Left colon (tissue), 2 donors: ENCODE results near the gene SLC44A4. TPM values are rescaled to one million over a fixed set of nuclear protein-coding genes. Genes with fewer than 3 reads are reported as not detected.
"Not testable (repeated sequence)": the region's sequence is repeated elsewhere in the genome, so short reads cannot be mapped to it uniquely, and the experiment has no call there.

Source experiments
- ATAC-seq: fragments of 200-7000 bp; cut with Tn5 transposase; one replicate; pipeline ENCODE4 v1.9.1; 2020; ENCODE audit warnings: mild to moderate bottlenecking, moderate library complexity
- DNase-seq, 2 donors: peaks; one replicate each; pipeline ENCODE4 v3.0.0-alpha.2; 2020
- intact Hi-C, 2 donors: fragments of 100-400 bp; cut with DNase I in 1 of 2; cut with micrococcal nuclease in 1 of 2; formaldehyde crosslinking; loops; one replicate each; pipeline versions ENCODE4 v1.11.2 to v1.14.0; 2022; cut with DNase I, micrococcal nuclease
- total RNA-seq, 2 donors: library from RNA; stranded (reverse); fragmentation: NEBNext Ultra II Directional; extraction: Animal tissue kit (Norgen Biotek cat#: 25700); gene quantifications; one replicate each; pipeline ENCODE4 v1.2.1, GENCODE V29; 2021
- donor health status: DM: no; HTN: no; CAD: no.
- donor health status: DM: yes; HTN: yes; CAD: no.

Gene SLC44A4
- total RNA-seq, 2 donors from 2014 or later: 763 to 988 TPM

- intact Hi-C loops, DNase-seq, ATAC-seq: not testable (repeated sequence)
These were observed 58.4 kb downstream of the SLC44A4 start for GRCh38 chr6:31820399-31820798.

GRCh38 chr6:31819871-31820299 lies 58.9 kb downstream of the SLC44A4 start:
- intact Hi-C loops: no loop called here
- peak; percentile 24 for ATAC-seq
- DNase-seq: no peak

GRCh38 chr6:31817929-31818511 lies 60.8 kb downstream of the SLC44A4 start:
- ATAC-seq, intact Hi-C loops, DNase-seq: not testable (repeated sequence)

GRCh38 chr6:31817133-31817928 lies 61.5 kb downstream of the SLC44A4 start:
- intact Hi-C loops, DNase-seq, ATAC-seq: not testable (repeated sequence)

- DNase-seq: peak; percentile 93 to 98
- ATAC-seq: peak; percentile 77
- intact Hi-C loops: no loop called here
These were observed 63.6 kb downstream of the SLC44A4 start, which contains the start of the genes HSPA1A and HSPA1L for GRCh38 chr6:31815025-31815838. Gene HSPA1A, plus strand, starts transcription at chr6:31815543. Its CDS starts 214 bp downstream, at chr6:31815757. Gene HSPA1L, minus strand, starts transcription at chr6:31815283. Its CDS starts 3,311 bp downstream, at chr6:31811972.

GRCh38 chr6:31814677-31815024 lies 64.1 kb downstream of the SLC44A4 start:
- DNase-seq (peak; percentile 92 to 99), ATAC-seq (peak; percentile 83)
- intact Hi-C loops: no loop called here

- DNase-seq (no peak), ATAC-seq (no peak)
- intact Hi-C loops: no loop called here
These were observed 65.3 kb downstream of the SLC44A4 start for GRCh38 chr6:31813465-31813849.

Other genes starting within 250 kb of the SLC44A4 start
- 100 to 1,000 TPM; 272 to 282 TPM for gene BAG6, start 226.3 kb downstream of the SLC44A4 start, total RNA-seq
- 1 to 10 TPM; 2.0 to 3.1 TPM for gene APOM, start 223.1 kb downstream of the SLC44A4 start, total RNA-seq
- gene C6orf47, start 218.2 kb downstream of the SLC44A4 start, total RNA-seq: 10 to 100 TPM; 35.7 to 36.3 TPM
- 10 to 100 TPM; 11.1 to 15.2 TPM for gene GPANK1, start 214.0 kb downstream of the SLC44A4 start, total RNA-seq
- gene CSNK2B, start 212.9 kb downstream of the SLC44A4 start, total RNA-seq: 100 to 1,000 TPM; 137 to 155 TPM
- gene LY6G5B, start 209.0 kb downstream of the SLC44A4 start, total RNA-seq: 1 to 10 TPM; 8.7 to 9.9 TPM
- gene LY6G5C, start 197.9 kb downstream of the SLC44A4 start, total RNA-seq: 1 to 10 TPM; 1.6 to 2.5 TPM
- 10 to 100 TPM; 51.5 to 53.9 TPM for gene ABHD16A, start 175.7 kb downstream of the SLC44A4 start, total RNA-seq
- not detected for gene LY6G6F, start 172.1 kb downstream of the SLC44A4 start, total RNA-seq
- gene LY6G6D, start 163.6 kb downstream of the SLC44A4 start, total RNA-seq: not detected
- gene LY6G6C, start 157.3 kb downstream of the SLC44A4 start, total RNA-seq: not detected
- gene MPIG6B, start 155.6 kb downstream of the SLC44A4 start, total RNA-seq: under 1 TPM in 1 of 2 donors, not detected in 1; 0.20 TPM
- gene DDAH2, start 149.7 kb downstream of the SLC44A4 start, total RNA-seq: 100 to 1,000 TPM in 1 of 2 donors, 10 to 100 TPM in 1; 84.2 to 139 TPM
- 100 to 1,000 TPM; 502 to 513 TPM for gene CLIC1, start 142.5 kb downstream of the SLC44A4 start, total RNA-seq
- gene MSH5, start 139.0 kb downstream of the SLC44A4 start, total RNA-seq: 10 to 100 TPM; 18.7 to 26.9 TPM
- gene SAPCD1, start 116.3 kb downstream of the SLC44A4 start, total RNA-seq: 1 to 10 TPM; 3.2 to 3.9 TPM
- gene VWA7, start 101.7 kb downstream of the SLC44A4 start, total RNA-seq: 10 to 100 TPM; 11.4 to 11.8 TPM
- gene VARS1, start 83.2 kb downstream of the SLC44A4 start, total RNA-seq: 10 to 100 TPM; 35.3 to 58.1 TPM
- 10 to 100 TPM; 33.0 to 33.5 TPM for gene LSM2, start 72.0 kb downstream of the SLC44A4 start, total RNA-seq
- 1 to 10 TPM in 1 of 2 donors, under 1 TPM in 1; 0.89 to 1.1 TPM for gene HSPA1L, start 63.7 kb downstream of the SLC44A4 start, total RNA-seq
- 100 to 1,000 TPM; 124 to 136 TPM for gene HSPA1A, start 63.5 kb downstream of the SLC44A4 start, total RNA-seq
- gene HSPA1B, start 51.3 kb downstream of the SLC44A4 start, total RNA-seq: 100 to 1,000 TPM; 252 to 296 TPM
- 10 to 100 TPM; 33.1 to 63.5 TPM for gene NEU1, start 16.2 kb downstream of the SLC44A4 start, total RNA-seq
- 10 to 100 TPM; 28.0 to 30.5 TPM for gene EHMT2, start 18.7 kb upstream of the SLC44A4 start, total RNA-seq
- 1 to 10 TPM; 2.7 to 2.9 TPM for gene ZBTB12, start 23.1 kb upstream of the SLC44A4 start, total RNA-seq
- gene C2, start 48.7 kb upstream of the SLC44A4 start, total RNA-seq: 10 to 100 TPM in 1 of 2 donors, 1 to 10 TPM in 1; 6.1 to 18.2 TPM
- gene CFB, start 67.1 kb upstream of the SLC44A4 start, total RNA-seq: 10 to 100 TPM; 22.2 to 58.8 TPM
- gene NELFE, start 80.0 kb upstream of the SLC44A4 start, total RNA-seq: 10 to 100 TPM; 47.9 to 51.3 TPM
- gene SKIC2, start 80.2 kb upstream of the SLC44A4 start, total RNA-seq: 10 to 100 TPM; 55.4 to 70.8 TPM
- gene DXO, start 93.1 kb upstream of the SLC44A4 start, total RNA-seq: 10 to 100 TPM; 14.4 to 15.8 TPM
- gene C4A, start 103.1 kb upstream of the SLC44A4 start, total RNA-seq: 10 to 100 TPM in 1 of 2 donors, 1 to 10 TPM in 1; 4.1 to 40.0 TPM
- gene C4B, start 135.8 kb upstream of the SLC44A4 start, total RNA-seq: 10 to 100 TPM in 1 of 2 donors, 1 to 10 TPM in 1; 3.8 to 31.2 TPM
- under 1 TPM in 1 of 2 donors, not detected in 1; 0.15 TPM for gene CYP21A2, start 159.4 kb upstream of the SLC44A4 start, total RNA-seq
- 10 to 100 TPM; 19.4 to 35.9 TPM for gene TNXB, start 230.3 kb upstream of the SLC44A4 start, total RNA-seq
- 100 to 1,000 TPM in 1 of 2 donors, 10 to 100 TPM in 1; 83.7 to 111 TPM for gene ATF6B, start 249.2 kb upstream of the SLC44A4 start, total RNA-seq